Fibroblast of the aortic adventitia (primary cell): ENCODE results near the gene SYT14. TPM values are rescaled to one million over a fixed set of nuclear protein-coding genes. Genes with fewer than 3 reads are reported as not detected.
"Not testable (repeated sequence)": the region's sequence is repeated elsewhere in the genome, so short reads cannot be mapped to it uniquely, and the experiment has no call there.

ENCODE experiments used
- DNase-seq: peaks from one replicate; pipeline ENCODE4 v3.0.0-alpha.2; 2010; ENCODE audit warnings: low read depth
- H3K4me3 ChIP-seq: 2 replicates; pipeline ENCODE4 v1.5.1; 2011; ENCODE audit warnings: low read depth, mild to moderate bottlenecking, control low read depth, low read length, moderate library complexity
- total RNA-seq: library from RNA; depleted of rRNA; stranded (reverse); fragments of >200 nt; gene quantifications from 2 replicates; pipeline ENCODE4 v1.2.3, GENCODE V29; 2012; ENCODE audit warnings: low replicate concordance
- TF ChIP-seq, protein P1 (sequence below): IDR thresholded peaks from 2 replicates; pipeline ENCODE4 v1.5.1; 2011; ENCODE audit warnings: mild to moderate bottlenecking, low read length, control low read depth, inconsistent platforms; ENCODE audit not compliant: insufficient read depth

SYT14 gene
- total RNA-seq, 1 donor = 35.0 TPM

DNA sequence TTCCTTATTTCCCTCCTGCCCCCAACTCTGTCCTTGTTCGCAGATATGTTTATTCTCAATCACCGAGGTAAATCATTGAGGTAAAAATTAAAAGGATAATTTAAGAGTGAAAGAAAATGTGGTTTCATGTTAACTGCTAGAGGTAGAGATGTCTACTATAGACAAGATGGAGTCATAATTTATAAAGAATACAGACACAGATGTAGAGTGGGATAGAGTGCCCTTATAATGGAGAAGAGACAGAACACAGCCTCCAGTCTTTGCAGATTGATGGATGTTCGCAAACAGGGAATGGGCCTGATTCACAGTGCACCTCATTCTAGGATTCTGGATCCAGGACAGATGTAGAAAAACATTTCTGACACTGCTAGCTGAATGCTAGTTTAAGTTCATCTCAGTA is 155.4 kb downstream of the SYT14 start:
- TF ChIP-seq, protein P1, sequence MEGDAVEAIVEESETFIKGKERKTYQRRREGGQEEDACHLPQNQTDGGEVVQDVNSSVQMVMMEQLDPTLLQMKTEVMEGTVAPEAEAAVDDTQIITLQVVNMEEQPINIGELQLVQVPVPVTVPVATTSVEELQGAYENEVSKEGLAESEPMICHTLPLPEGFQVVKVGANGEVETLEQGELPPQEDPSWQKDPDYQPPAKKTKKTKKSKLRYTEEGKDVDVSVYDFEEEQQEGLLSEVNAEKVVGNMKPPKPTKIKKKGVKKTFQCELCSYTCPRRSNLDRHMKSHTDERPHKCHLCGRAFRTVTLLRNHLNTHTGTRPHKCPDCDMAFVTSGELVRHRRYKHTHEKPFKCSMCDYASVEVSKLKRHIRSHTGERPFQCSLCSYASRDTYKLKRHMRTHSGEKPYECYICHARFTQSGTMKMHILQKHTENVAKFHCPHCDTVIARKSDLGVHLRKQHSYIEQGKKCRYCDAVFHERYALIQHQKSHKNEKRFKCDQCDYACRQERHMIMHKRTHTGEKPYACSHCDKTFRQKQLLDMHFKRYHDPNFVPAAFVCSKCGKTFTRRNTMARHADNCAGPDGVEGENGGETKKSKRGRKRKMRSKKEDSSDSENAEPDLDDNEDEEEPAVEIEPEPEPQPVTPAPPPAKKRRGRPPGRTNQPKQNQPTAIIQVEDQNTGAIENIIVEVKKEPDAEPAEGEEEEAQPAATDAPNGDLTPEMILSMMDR = no peak
- no peak overlapping the region for H3K4me3 ChIP-seq
- DNase-seq = no peak

DNA sequence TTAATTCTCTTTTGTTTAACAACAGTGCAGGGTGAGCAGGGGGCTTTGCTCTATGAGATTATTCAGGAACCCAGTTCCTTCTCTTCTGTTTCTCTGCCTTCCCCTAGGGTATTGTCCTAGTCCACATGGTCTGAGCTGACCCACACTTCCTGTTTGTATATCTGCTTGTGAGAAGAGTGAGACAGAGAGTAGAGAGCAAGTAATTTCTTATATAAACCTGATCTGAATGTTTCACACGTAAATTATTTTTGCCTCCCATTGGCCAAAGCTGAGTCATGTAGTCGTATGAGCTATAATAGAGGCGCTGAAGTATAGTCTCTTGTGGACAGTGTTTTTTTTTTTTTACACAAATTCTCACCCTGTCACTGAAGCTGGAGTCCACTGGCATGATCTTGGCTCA is 160.3 kb downstream of the SYT14 start:
- TF ChIP-seq, protein P1 = no peak
- no peak for DNase-seq
- H3K4me3 ChIP-seq = no peak overlapping the region

DNA sequence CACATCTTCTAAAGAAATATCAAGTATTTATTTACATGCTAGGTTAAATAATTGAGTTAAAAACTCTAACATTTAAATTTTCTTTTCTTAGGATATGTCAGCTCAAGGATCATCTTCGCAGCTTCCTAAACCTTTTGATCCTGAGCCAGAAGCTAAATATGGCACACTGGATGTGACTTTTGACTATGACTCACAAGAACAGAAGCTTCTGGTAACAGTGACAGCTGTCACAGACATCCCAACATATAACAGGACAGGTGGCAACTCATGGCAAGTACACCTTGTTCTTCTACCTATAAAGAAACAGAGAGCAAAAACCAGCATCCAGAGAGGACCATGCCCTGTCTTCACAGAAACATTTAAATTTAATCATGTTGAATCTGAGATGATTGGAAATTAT is 161.9 kb downstream of the SYT14 start:
- no peak overlapping the region for H3K4me3 ChIP-seq
- TF ChIP-seq, protein P1 = no peak
- no peak for DNase-seq

DNA sequence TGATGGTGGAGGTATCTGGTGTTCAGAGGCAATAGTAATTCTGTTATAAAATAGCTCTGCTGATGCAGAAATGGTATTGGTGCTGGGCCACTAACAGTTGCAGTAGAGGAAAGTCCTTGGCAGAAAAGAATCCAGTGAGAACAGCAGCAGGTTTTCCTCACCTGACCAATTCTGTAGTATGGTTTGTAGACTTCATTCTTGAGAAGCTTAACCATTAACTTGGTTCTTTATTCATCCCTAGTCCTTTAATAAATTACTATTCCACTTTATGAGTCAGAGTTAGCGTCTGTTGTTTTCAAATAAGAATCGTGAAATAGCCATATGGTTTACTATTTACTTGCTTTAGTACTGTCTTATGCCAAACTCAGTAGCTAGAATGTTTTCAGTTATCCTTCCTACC is 166.1 kb downstream of the SYT14 start:
- no peak for DNase-seq
- no peak overlapping the region for H3K4me3 ChIP-seq
- TF ChIP-seq, protein P1 = no peak

DNA sequence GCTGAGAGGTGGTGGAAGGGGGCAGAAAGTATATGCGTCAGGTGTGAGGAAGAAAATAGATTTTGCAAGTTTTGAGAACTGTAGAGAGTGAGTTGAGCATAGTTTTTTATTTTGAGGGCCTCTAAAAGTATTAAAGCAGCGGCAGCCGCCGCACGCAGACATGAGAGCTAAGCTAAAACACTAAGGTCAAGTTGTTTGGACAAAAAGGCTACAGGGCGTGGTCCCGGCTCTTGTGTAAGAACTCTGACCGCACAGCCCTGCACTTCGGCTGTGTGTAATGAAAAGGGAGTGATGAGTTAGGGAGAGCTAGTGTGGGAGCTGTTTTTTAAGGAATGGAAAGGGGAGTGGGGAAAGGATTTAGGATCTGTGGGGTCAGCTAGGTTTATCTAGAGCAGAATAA is 174.9 kb downstream of the SYT14 start:
- DNase-seq = not testable (repeated sequence)

DNA sequence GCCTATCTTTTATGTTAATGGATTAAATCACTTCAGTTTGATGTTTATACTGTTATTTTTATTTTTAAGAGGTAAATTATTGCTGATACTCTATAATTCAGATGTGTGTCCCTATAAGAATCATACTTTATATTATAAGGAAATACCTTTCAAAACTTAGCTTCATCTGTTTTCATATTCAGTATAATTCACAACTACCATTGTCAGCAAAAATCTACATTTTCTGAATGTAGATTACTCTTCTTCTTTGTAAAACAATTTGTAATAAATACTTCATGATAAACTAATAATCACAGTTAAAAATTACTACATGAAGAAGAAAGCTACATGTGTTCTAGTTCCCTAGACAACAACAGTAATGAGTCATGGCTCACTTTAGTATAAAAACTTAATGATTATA is 179.2 kb downstream of the SYT14 start:
- no peak overlapping the region for H3K4me3 ChIP-seq
- TF ChIP-seq, protein P1 = no peak
- no peak for DNase-seq

More for the DNA sequence above, 174.9 kb downstream of the SYT14 start:
- not testable (repeated sequence) for H3K4me3 ChIP-seq

DNA sequence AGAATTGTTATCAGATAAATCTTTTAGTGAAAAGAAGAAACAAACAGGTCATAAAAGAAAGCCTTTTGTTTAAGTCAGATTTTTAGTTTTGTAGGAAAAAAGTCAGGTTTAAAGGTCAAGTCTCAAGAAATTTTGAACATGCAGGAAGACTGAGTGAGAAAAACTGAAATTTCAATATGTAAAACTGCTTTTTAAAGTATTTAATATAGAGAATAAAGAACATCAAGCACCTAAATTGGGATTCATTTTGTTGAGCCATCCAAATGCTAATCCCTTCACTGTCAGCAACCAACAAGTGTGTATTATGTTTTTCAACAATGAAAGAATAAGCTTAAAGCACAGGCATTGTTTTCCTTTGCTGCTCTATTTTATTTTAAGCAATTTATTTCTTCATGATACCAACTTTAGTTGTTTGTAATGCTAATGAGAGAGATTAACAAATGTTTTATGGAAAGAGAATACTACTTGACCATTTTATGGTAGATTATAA is 179.7 kb downstream of the SYT14 start:
- no peak for DNase-seq
- TF ChIP-seq, protein P1 = no peak
- H3K4me3 ChIP-seq = no peak overlapping the region
